HepG2 (cell line): ENCODE measurements around the gene RNU7-1. TPM values are rescaled to one million over a fixed set of nuclear protein-coding genes. Genes with fewer than 3 reads are reported as not detected.

Experiments used
- ATAC-seq: fragments of 200-7000 bp; cut with Tn5 transposase; 3 replicates; pipeline ENCODE4 v1.9.1; 2020; ENCODE audit warnings: mild to moderate bottlenecking, moderate library complexity
- BruUV-seq: library from RNA; stranded (reverse); fragments of 400-500 nt; replicated peaks from 2 replicates; lab custom pipeline; 2021; lab: Mats Ljungman, UMichigan
- CTCF ChIA-PET: fragments of 300-600 bp; formaldehyde crosslinking; extraction: SDS; loops from one replicate; lab custom pipeline; 2021; ENCODE audit warnings: low total read pairs, inconsistent platforms, low intra/inter-chr PET ratio; lab: Yijun Ruan, JAX
- POLR2A ChIA-PET: fragments of 350-600 bp; sonication (Branson Sonifier 250); formaldehyde crosslinking; loops from one replicate; lab custom pipeline; 2020; ENCODE audit warnings: antibody characterized with exemption, inconsistent platforms; lab: Yijun Ruan, JAX
- DNase-seq: peaks from one replicate; pipeline ENCODE4 v3.0.0-alpha.2; 2015; ENCODE audit warnings: low spot score
- FAIRE-seq: peaks from 3 replicates; lab custom pipeline; 2011; peaks lifted over from hg19 to GRCh38; lab: Jason Lieb, UNC
- H2AFZ ChIP-seq: one replicate; pipeline ENCODE4 v1.6.1; 2011; ENCODE audit warnings: low read length, inconsistent platforms
- H3K27ac ChIP-seq: fragments of 300-600 bp; 3 replicates; pipeline ENCODE4 v1.8.0; 2011; ENCODE audit warnings: mixed run types, mild to moderate bottlenecking, mixed read lengths, low read length, inconsistent platforms; ENCODE audit not compliant: insufficient read depth; ENCODE audit errors: extremely low read length
- H3K27me3 ChIP-seq, 2 experiments: fragments of 200-600 bp in 1 of 2; 2 replicates in 1 of 2; 3 replicates in 1 of 2; pipeline versions ENCODE4 v1.6.0 to v1.8.0; 2011; ENCODE audit warnings: low read length in 2 of 2, mild to moderate bottlenecking in 2 of 2, moderate library complexity in 2 of 2, inconsistent platforms in 1 of 2; ENCODE audit not compliant: insufficient read depth in 2 of 2, control insufficient read depth in 1 of 2
- H3K36me3 ChIP-seq, 2 experiments: fragments of 200-600 bp in 1 of 2; replicated peaks in 1 of 2; 2 replicates in 1 of 2; 3 replicates in 1 of 2; pipeline versions ENCODE4 v1.5.1 to v1.8.0; 2011; ENCODE audit warnings: low read length in 2 of 2, inconsistent platforms in 1 of 2; ENCODE audit not compliant: insufficient read depth in 2 of 2, control insufficient read depth in 1 of 2
- H3K4me1 ChIP-seq: 2 replicates; pipeline ENCODE4 v1.5.1; 2012; ENCODE audit warnings: low read length, inconsistent platforms; ENCODE audit not compliant: insufficient read depth
- H3K4me2 ChIP-seq: 2 replicates; pipeline ENCODE4 v1.6.0; 2011; ENCODE audit warnings: low read depth, low read length, inconsistent platforms
- H3K4me3 ChIP-seq, 3 experiments: fragments of 200-600 bp in 1 of 3; sonication (generic), shearing (Covaris generic) in 1 of 3; replicated peaks in 1 of 3; 2 replicates each; pipeline ENCODE4 v1.5.1; 2011 to 2016; ENCODE audit warnings: low read length in 3 of 3, inconsistent platforms in 2 of 3, low read depth in 2 of 3, mild to moderate bottlenecking in 2 of 3, control low read depth in 1 of 3, mixed read lengths in 1 of 3; ENCODE audit not compliant: insufficient read depth in 1 of 3
- H3K79me2 ChIP-seq: one replicate; pipeline ENCODE4 v1.6.1; 2011; ENCODE audit warnings: low read length, inconsistent platforms; ENCODE audit not compliant: insufficient read depth
- H3K9ac ChIP-seq: 2 replicates; pipeline ENCODE4 v1.6.0; 2011; ENCODE audit warnings: mild to moderate bottlenecking, low read depth, low read length, inconsistent platforms; ENCODE audit not compliant: insufficient read depth
- H3K9me3 ChIP-seq: 2 replicates; pipeline ENCODE4 v1.5.1; 2012; ENCODE audit warnings: mild to moderate bottlenecking, low read length
- H4K20me1 ChIP-seq: 2 replicates; pipeline ENCODE4 v1.6.0; 2011; ENCODE audit warnings: inconsistent platforms, mild to moderate bottlenecking, low read length, moderate library complexity; ENCODE audit not compliant: insufficient read depth
- CERS6 ChIP-seq: sonication (generic); formaldehyde crosslinking; IDR thresholded peaks from 2 replicates; pipeline ENCODE4 v1.5.0; 2020; ENCODE audit warnings: missing genetic modification reagents
- HMG20B ChIP-seq: conservative IDR thresholded peaks from 2 replicates; pipeline ENCODE4 v1.6.1; 2016; ENCODE audit warnings: missing genetic modification reagents, missing compliant biosample characterization
- MTF2 ChIP-seq: sonication (generic); formaldehyde crosslinking; IDR thresholded peaks from 2 replicates; pipeline ENCODE4 v1.5.0; 2020; ENCODE audit warnings: missing genetic modification reagents, borderline replicate concordance
- NFYB ChIP-seq: sonication (generic); formaldehyde crosslinking; IDR thresholded peaks from 2 replicates; pipeline ENCODE4 v1.4.0; 2020; ENCODE audit warnings: missing genetic modification reagents
- ZFX ChIP-seq: sonication (generic); formaldehyde crosslinking; IDR thresholded peaks from 2 replicates; pipeline ENCODE4 v1.4.0; 2020; ENCODE audit warnings: mild to moderate bottlenecking, low read depth, missing genetic modification reagents, moderate library complexity
- ZFY ChIP-seq: sonication (generic); formaldehyde crosslinking; IDR thresholded peaks from 2 replicates; pipeline ENCODE4 v1.4.0; 2020; ENCODE audit warnings: missing genetic modification reagents
- WGBS: methylation state at CpG from one replicate; pipeline ENCODE4 v1.1.6; 2017; ENCODE audit warnings: low lambda C conversion rate; 5-methylcytosine and 5-hydroxymethylcytosine counted together
- in situ Hi-C: cut with HindIII; loops from 2 replicates; pipeline ENCODE4 v1.10.0; 2017; ENCODE audit warnings: low pct_unique_long_range_greater_than_20kb; ENCODE audit not compliant: extremely low pct_ligation_motif_present
- intact Hi-C: fragments of 100-400 bp; cut with micrococcal nuclease; formaldehyde crosslinking; loops from one replicate; pipeline ENCODE4 v1.10.0; 2022; ENCODE audit not compliant: unreplicated experiment
- polyA plus RNA-seq, 8 experiments: library from polyadenylated mRNA; depleted of rRNA in 3 of 8; stranded (reverse) in 7 of 8; unstranded in 1 of 8; fragments of >200 nt; fragmentation: Illumina TruSeq in 4 of 8; extraction: Trizol in 4 of 8; gene quantifications; 2 replicates each; pipeline versions ENCODE4 v1.2.1 to v1.2.3, GENCODE V29; 2011 to 2016; ENCODE audit warnings: low read depth in 4 of 8, missing spikeins in 1 of 8, mixed read lengths in 1 of 8; ENCODE audit not compliant: insufficient read depth in 1 of 8
- total RNA-seq, 5 experiments: library from RNA; depleted of rRNA; stranded (reverse); fragments of >200 nt; fragmentation: Illumina TruSeq; extraction: Trizol; gene quantifications; 2 replicates each; pipeline ENCODE4 v1.2.3, GENCODE V29; 2016; ENCODE audit warnings: low read depth in 1 of 5
- TF ChIP-seq, protein P1 (sequence below): sonication (generic); formaldehyde crosslinking; IDR thresholded peaks from 2 replicates; pipeline ENCODE4 v1.4.0; 2020; ENCODE audit warnings: missing genetic modification reagents
- TF ChIP-seq, protein P2 (sequence below): sonication (generic); formaldehyde crosslinking; IDR thresholded peaks from 2 replicates; pipeline ENCODE4 v1.4.0; 2020; ENCODE audit warnings: missing genetic modification reagents

Gene RNU7-1
- total and polyA plus RNA-seq, 2 of the 13 experiments (the other 11 are each of a cell fraction or from before 2014, with no cell fraction given), result not detected

GRCh38 chr12:6943389-6943721 is 261 bp upstream of the RNU7-1 start (continued):
- TF ChIP-seq ZFX (CRISPR knock-in tag) (peak; percentile 63; the same call in 1 of the 2 replicates), MTF2 (no peak), NFYB (CRISPR knock-in tag) (peak; percentile 79), ZFY (CRISPR knock-in tag) (peak; percentile 72), CERS6 (no peak)
- TF ChIP-seq, all 625 proteins: peak for 12

- no peaks in the 10 kb centered on the region for H4K20me1 ChIP-seq
- H3K4me3 ChIP-seq, result peak overlapping the region; percentile 54 to 79 (median 73)
- intact Hi-C loops, result loop anchor here (1.0 kb wide), 1 partner anchor 148 kb away; the partner anchor contains the start of gene C1R
- H2AFZ ChIP-seq, result no peak overlapping the region
- peaks cover 0 to 4% of the 10 kb centered on the region in 2 experiments; a peak in 1 of 5 replicates for H3K36me3 ChIP-seq
- ChIA-PET CTCF (interaction anchor here (0.8 to 2.2 kb wide), 8 partner anchors 17 to 169 kb away, joined by 3 to 15 read pairs (median 4); partner anchors contain the start of genes C1RL and LPCAT3), POLR2A (interaction anchor here (0.6 to 5.2 kb wide), 51 partner anchors 10 to 410 kb away, joined by 3 to 180 read pairs (median 6); partner anchors contain the start of genes ATN1, C1R, C1RL and C1S)
- peak overlapping the region; percentile 98 for H3K27ac ChIP-seq
- no TSS peak for BruUV-seq
- H3K79me2 ChIP-seq, result no peaks in the 10 kb centered on the region
- H3K9me3 ChIP-seq, result no peaks in the 10 kb centered on the region
- in situ Hi-C loops, result loop anchor here (10.0 kb wide), 1 partner anchor 170 kb away; no protein-coding TSS in a partner anchor
- FAIRE-seq, result peak; percentile 92
- H3K4me1 ChIP-seq, result peaks cover 38% of the 10 kb centered on the region
- ATAC-seq, result peak; percentile 58
- peak; percentile 90 for DNase-seq
- H3K27me3 ChIP-seq, result no peaks in the 10 kb centered on the region
- H3K4me2 ChIP-seq, result peak overlapping the region; percentile 92
- WGBS, result 14% methylated on average over 11 of the region's 48 CpGs
- peak overlapping the region; percentile 82 for H3K9ac ChIP-seq
- TF ChIP-seq, protein P1, sequence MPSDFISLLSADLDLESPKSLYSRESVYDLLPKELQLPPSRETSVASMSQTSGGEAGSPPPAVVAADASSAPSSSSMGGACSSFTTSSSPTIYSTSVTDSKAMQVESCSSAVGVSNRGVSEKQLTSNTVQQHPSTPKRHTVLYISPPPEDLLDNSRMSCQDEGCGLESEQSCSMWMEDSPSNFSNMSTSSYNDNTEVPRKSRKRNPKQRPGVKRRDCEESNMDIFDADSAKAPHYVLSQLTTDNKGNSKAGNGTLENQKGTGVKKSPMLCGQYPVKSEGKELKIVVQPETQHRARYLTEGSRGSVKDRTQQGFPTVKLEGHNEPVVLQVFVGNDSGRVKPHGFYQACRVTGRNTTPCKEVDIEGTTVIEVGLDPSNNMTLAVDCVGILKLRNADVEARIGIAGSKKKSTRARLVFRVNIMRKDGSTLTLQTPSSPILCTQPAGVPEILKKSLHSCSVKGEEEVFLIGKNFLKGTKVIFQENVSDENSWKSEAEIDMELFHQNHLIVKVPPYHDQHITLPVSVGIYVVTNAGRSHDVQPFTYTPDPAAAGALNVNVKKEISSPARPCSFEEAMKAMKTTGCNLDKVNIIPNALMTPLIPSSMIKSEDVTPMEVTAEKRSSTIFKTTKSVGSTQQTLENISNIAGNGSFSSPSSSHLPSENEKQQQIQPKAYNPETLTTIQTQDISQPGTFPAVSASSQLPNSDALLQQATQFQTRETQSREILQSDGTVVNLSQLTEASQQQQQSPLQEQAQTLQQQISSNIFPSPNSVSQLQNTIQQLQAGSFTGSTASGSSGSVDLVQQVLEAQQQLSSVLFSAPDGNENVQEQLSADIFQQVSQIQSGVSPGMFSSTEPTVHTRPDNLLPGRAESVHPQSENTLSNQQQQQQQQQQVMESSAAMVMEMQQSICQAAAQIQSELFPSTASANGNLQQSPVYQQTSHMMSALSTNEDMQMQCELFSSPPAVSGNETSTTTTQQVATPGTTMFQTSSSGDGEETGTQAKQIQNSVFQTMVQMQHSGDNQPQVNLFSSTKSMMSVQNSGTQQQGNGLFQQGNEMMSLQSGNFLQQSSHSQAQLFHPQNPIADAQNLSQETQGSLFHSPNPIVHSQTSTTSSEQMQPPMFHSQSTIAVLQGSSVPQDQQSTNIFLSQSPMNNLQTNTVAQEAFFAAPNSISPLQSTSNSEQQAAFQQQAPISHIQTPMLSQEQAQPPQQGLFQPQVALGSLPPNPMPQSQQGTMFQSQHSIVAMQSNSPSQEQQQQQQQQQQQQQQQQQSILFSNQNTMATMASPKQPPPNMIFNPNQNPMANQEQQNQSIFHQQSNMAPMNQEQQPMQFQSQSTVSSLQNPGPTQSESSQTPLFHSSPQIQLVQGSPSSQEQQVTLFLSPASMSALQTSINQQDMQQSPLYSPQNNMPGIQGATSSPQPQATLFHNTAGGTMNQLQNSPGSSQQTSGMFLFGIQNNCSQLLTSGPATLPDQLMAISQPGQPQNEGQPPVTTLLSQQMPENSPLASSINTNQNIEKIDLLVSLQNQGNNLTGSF (CRISPR knock-in tag), result peak; percentile 31; the same call in 1 of the 2 replicates
- no peak for TF ChIP-seq HMG20B
- TF ChIP-seq, protein P2, sequence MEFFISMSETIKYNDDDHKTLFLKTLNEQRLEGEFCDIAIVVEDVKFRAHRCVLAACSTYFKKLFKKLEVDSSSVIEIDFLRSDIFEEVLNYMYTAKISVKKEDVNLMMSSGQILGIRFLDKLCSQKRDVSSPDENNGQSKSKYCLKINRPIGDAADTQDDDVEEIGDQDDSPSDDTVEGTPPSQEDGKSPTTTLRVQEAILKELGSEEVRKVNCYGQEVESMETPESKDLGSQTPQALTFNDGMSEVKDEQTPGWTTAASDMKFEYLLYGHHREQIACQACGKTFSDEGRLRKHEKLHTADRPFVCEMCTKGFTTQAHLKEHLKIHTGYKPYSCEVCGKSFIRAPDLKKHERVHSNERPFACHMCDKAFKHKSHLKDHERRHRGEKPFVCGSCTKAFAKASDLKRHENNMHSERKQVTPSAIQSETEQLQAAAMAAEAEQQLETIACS (CRISPR knock-in tag), result no peak; the same call in 1 of the 2 replicates
Observed at GRCh38 chr12:6944381-6945186, 968 bp downstream of the RNU7-1 start.
